ENCODE results near the gene CASP7.

Gene CASP7

GRCh38 chr10:113686028-113686427, 6.3 kb downstream of the CASP7 start:
- no peak for DNase-seq (ENCODE audit: low read depth)
- H3K4me3 ChIP-seq (ENCODE audit: low read length): no peak overlapping the region
- TF ChIP-seq, protein P1, sequence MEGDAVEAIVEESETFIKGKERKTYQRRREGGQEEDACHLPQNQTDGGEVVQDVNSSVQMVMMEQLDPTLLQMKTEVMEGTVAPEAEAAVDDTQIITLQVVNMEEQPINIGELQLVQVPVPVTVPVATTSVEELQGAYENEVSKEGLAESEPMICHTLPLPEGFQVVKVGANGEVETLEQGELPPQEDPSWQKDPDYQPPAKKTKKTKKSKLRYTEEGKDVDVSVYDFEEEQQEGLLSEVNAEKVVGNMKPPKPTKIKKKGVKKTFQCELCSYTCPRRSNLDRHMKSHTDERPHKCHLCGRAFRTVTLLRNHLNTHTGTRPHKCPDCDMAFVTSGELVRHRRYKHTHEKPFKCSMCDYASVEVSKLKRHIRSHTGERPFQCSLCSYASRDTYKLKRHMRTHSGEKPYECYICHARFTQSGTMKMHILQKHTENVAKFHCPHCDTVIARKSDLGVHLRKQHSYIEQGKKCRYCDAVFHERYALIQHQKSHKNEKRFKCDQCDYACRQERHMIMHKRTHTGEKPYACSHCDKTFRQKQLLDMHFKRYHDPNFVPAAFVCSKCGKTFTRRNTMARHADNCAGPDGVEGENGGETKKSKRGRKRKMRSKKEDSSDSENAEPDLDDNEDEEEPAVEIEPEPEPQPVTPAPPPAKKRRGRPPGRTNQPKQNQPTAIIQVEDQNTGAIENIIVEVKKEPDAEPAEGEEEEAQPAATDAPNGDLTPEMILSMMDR (IDR thresholded peaks at IDR 0.05; ENCODE audit: insufficient read depth, low read depth, low read length, missing control alignments): no peak

DNA sequence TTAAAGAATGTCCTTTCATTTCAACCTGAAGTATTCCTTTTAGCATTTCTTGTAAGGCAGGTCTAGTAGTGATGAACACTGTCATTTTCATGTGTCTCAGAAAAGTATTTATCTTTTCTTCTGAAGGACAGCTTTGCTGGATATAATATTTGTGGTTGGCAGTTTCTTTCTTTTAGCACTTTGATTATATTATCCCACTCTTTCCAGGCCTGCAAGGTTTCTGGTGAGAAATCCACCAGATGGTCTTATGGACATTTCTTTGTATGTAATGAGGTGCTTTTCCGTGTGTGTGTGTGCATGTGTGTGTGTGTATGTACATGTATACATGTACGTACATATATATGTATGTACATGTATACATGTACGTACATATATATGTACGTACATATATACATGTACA, 7.3 kb downstream of the CASP7 start:
- DNase-seq (ENCODE audit: low read depth): no peak
- H3K4me3 ChIP-seq (ENCODE audit: low read length): no peak overlapping the region
- TF ChIP-seq, protein P1 (IDR thresholded peaks at IDR 0.05; ENCODE audit: insufficient read depth, low read depth, low read length, missing control alignments): no peak

GRCh38 chr10:113689057-113689456, 9.3 kb downstream of the CASP7 start:
- DNase-seq (ENCODE audit: low read depth): no peak
- TF ChIP-seq, protein P1 (IDR thresholded peaks at IDR 0.05; ENCODE audit: insufficient read depth, low read depth, low read length, missing control alignments): no peak
- H3K4me3 ChIP-seq (ENCODE audit: low read length): no peak overlapping the region

DNA sequence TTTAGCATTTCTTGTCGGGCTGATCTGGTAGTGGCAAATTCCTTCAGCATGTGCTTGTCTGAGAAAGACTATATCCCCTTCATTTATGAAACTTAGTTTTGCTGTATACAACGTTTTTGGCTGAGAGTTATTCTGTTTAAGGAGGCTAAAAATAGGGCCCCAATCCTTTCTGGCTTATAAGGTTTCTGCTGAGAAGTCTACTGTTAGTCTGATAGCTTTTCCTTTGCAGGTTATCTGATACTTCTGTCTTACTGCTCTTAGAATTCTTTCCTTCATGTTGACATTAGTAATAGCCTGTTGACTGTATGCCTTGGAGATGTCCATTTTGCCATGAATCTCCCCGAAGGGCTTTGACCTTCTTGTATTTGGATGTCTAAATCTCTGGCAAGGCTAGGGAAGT, 9.9 kb downstream of the CASP7 start:
- DNase-seq (ENCODE audit: low read depth): no peak
- TF ChIP-seq, protein P1 (IDR thresholded peaks at IDR 0.05; ENCODE audit: insufficient read depth, low read depth, low read length, missing control alignments): no peak
- no peak overlapping the region for H3K4me3 ChIP-seq (ENCODE audit: low read length)

- no peak overlapping the region for H3K4me3 ChIP-seq (ENCODE audit: low read length)
- TF ChIP-seq, protein P1 (IDR thresholded peaks at IDR 0.05; ENCODE audit: insufficient read depth, low read depth, low read length, missing control alignments): no peak
- DNase-seq (ENCODE audit: low read depth): no peak
These were observed 11.0 kb downstream of the CASP7 start for GRCh38 chr10:113690749-113691148.

DNA sequence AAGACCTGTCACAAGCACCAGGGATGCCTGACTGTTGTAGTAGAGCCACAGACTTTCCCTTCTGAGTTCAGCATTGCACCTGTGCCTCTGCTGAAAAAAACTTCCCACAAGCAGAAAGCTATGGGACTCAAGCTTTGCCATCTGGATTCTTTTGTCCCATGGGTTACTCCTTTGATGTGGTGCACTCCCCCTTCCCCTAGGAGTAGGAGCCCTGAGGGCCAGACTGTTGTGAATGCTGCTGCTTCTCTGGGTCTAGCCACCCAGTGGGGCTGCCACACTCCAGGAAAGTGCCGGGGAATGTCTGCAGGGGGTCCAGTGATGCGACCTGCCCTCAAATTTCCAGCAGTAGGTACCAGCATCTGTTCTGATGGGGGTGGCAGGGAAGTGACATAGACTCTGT, 11.7 kb downstream of the CASP7 start:
- TF ChIP-seq, protein P1 (IDR thresholded peaks at IDR 0.05; ENCODE audit: insufficient read depth, low read depth, low read length, missing control alignments): no peak
- DNase-seq (ENCODE audit: low read depth): no peak
- H3K4me3 ChIP-seq (ENCODE audit: low read length): no peak overlapping the region

GRCh38 chr10:113692271-113692670, 12.6 kb downstream of the CASP7 start:
- TF ChIP-seq, protein P1 (IDR thresholded peaks at IDR 0.05; ENCODE audit: insufficient read depth, low read depth, low read length, missing control alignments): no peak
- H3K4me3 ChIP-seq (ENCODE audit: low read length): no peak overlapping the region
- DNase-seq (ENCODE audit: low read depth): peak; percentile 11
